ENCODE results near the gene SLC9A2.

DNA sequence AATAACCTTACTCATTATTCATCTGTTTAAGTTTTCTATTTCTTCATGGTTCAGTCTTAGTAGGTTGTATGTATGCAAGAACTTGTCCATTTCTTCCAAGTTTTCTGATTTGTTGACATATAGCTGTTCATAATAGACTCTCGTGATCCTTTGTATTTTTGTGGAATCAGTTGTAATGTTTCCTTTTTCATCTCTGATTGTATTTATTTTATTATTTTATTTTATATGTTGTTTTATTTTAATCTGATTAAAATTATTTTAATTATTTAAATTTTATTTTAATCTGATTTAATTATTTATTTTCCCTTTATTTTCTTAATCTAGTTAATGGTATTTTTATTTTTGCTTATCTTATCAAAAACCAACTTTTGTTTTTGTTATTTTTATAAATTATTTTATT lies 43.5 kb upstream of the SLC9A2 start:
- TF ChIP-seq POLR2AphosphoS5 (IDR thresholded peaks at IDR 0.05; ENCODE audit: borderline replicate concordance, low read depth, low read length), result no peak
- TF ChIP-seq EZH2 (IDR thresholded peaks at IDR 0.05), result no peak
- TF ChIP-seq FOXP2 (optimal IDR thresholded peaks at IDR 0.05; ENCODE audit: control extremely low read depth, extremely low read length, insufficient read depth), result no peak

Data from SK-N-MC (cell line).